NCI-H1694 treated with DMSO at 0.1 percent for 48 hours (cell line): ENCODE results near the gene SUGP2.
"Not testable (repeated sequence)": the region's sequence is repeated elsewhere in the genome, so short reads cannot be mapped to it uniquely, and the experiment has no call there.

Source experiments
- DNase-seq: peaks from one replicate; lab custom pipeline; 2025; lab: John Stamatoyannopoulos, UW

Gene SUGP2

GRCh38 chr19:18990128-18990708 is 43.1 kb downstream of the SUGP2 start:
- DNase-seq = no peak

GRCh38 chr19:18989316-18989715 is 44.0 kb downstream of the SUGP2 start:
- no peak for DNase-seq

GRCh38 chr19:18987456-18987855 is 45.9 kb downstream of the SUGP2 start:
- DNase-seq = no peak

- DNase-seq = no peak
Observed at GRCh38 chr19:18985257-18985656, 48.1 kb downstream of the SUGP2 start.

DNA sequence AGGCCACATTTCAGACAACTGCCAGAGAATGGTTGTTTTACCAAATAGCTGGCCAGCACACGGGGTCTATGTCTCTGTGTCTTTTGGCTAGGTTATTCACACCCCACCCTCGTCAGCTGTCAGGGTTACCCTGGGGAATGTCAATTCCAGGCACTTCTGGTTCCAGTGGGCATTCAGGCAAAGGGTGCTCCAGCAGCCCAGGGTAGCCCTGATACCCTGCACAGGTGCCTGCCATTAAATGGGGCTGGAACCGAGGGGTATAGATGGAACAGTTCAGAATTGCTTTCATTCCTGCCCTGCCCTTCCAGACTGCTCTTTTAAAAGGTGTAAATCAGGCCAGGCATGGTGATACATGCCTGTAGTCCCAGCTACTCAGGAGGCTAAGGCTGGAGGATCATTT is 49.1 kb downstream of the SUGP2 start:
- DNase-seq = no peak

DNA sequence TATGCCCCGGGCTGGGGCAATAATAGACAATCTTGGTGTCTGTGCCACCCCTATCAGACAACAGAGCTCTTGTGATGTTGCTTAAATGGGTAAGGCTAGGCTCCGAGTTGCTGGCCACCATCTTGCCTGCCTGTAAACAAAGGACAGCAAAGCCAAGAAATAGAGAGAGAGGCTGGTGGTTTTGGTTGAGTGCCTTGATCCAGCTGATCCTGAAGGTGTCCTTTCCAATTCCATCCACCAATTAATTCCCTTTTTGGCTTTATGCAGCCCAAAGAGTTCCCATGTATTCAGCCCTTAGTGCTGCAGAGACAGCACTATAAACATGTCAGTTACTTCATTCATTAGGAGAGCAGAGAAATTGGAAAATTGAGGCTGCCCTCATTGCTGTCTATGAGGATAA is 50.6 kb downstream of the SUGP2 start:
- DNase-seq = no peak

GRCh38 chr19:18980432-18981020 is 52.8 kb downstream of the SUGP2 start:
- no peak for DNase-seq

DNA sequence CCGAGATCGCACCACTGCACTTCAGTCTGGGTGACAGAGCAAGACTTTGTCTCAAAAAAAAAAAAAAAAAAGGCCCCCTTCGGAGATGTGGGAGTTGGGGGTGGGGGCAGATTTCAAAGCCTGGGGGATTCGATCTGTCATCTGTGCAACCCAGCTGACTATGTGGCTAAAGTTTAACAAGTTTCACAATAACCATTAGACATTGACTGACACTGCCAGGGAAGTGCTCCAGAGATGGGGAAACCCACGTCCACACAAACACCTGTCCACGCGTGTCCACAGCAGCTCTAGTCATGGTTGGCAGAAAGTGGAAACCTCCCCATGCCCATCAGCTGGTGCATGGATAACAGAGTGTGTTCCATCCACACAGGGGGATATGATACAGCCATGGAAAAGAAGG is 54.7 kb downstream of the SUGP2 start:
- DNase-seq = no peak

- no peak for DNase-seq
Observed at GRCh38 chr19:18975869-18976268, 57.4 kb downstream of the SUGP2 start.

DNA sequence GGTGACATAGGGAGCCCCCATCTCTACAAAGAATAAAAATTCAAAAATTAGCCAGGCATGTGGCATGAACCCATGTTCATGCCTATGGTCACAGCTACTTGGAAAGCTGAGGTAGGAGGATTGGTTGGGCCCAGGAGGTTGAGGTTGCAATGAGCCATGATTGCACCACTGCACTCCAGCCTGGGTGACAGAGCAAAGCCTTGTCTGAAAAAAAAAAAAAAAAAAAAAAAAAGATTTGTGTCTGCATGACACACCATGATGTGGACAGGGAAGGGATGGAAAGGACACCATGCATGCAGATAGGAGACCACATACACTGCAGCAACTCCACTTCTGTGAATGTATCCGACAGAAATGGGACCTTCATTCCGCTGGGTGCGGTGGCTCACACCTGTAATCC is 58.3 kb downstream of the SUGP2 start:
- DNase-seq = no peak

- no peak for DNase-seq
Observed at GRCh38 chr19:18972851-18973250, 60.5 kb downstream of the SUGP2 start.

DNA sequence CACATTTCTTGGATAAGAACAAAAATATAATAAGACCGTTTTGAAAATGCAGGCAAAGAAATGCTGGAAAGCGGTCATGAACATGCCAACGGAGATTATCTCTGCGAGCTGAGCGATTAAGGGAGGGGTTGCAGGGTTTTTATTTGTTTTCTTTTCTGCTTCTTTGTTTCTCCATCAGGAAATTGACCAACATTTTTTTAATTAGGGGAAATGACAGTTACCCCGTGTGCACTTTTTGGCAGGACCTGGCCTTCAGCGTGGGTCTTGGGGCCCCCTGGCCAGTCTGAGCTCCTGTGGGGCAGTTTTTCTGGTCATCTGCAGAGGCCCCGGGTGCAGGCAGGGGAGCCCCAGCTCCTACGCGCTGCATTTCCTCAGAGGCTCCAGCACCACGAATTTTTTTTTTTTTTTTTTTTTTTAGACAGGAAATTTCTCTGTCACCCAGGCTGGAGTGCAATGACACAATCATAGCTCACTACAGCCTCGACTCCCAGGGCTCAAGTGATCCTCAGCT is 61.0 kb downstream of the SUGP2 start:
- no peak for DNase-seq

DNA sequence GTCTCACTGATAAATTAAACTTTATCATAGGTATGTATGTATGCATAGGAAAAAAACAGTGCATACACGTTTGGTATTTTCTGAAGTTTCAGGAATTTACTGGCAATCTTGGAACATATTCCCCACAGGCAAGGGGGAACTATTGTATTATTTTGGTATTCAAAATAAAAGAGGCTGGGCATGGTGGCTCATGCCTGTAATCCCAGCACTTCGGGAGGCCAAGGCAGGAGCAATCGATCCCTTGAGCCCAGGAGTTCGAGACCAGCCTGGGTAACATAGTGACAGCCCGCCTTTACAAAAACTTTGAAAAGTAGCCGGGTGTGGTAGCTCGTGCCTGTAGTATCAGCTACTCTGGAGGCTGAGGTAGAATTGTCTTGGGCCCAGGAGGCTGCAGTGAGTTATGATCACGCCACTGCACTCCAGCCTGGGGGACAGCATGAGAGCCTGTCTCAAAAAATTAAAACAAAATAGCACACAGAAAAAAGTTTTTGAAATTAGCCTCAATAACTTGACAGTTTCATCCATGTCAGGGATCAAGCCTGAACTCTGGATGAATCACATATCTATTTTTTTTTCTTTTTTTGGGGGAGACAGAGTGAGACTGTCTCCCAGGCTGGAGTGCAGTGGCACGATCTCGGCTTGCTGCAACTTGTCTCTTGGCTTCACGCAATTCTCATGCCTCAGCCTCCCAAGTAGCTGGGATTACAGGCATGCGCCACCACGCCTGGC is 63.2 kb downstream of the SUGP2 start:
- no peak for DNase-seq

DNA sequence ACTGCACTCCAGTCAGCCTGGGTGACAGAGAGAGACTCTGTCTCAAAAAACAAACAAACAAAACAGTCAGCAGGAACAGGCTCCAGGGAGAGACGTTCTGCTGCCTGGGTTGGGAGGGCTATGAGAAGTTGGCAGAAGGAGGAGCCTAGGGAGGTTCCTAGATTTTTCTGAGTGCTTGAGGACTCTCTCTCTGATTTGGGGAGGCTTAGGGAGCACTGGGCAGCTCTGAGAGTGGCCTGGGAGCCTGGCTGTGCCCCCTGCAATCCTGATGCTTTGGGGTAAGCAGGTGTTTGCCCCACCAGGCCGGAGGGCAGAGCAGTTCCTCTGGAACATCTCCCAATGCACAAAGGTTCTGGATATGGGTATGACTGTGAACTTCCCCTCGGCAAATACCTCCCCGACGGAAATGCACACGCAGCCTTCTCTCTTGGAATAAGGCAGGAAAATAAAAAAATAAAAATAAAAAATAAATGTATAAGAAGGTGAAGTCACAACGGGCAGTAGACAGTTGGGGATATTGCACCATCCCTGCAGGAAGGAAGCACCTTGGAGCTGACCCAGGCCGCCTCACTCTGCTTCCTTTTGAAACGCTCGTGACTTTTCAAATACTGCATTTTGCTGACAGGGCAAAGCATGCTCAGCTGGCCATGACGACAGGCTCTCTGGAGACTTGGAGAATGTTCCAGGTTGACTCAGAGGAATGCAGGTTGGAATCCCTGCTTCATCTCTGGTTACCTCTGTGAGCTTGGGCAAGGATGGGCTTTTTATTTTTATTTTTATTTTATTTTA is 65.8 kb downstream of the SUGP2 start:
- DNase-seq = no peak

GRCh38 chr19:18966307-18966706 is 67.0 kb downstream of the SUGP2 start:
- DNase-seq = no peak

DNA sequence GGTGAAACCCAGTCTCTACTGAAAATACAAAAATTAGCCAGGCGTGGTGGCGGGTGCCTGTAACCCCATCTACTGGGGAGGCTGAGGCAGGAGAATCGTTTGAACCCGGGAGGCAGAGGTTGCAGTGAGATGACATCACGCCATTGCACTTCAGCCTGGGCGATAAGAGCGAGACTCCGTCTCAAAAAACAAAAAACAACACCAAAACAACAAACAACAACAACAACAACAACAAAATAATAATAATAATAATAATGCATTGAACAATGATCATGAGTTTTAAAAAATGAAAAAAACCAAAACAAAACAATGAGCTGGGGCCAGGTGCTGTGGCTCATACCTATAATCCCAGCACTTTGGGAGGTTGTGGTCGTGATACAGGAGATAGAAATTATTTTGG is 69.2 kb downstream of the SUGP2 start:
- DNase-seq = no peak

GRCh38 chr19:18961767-18962620 is 71.3 kb downstream of the SUGP2 start:
- DNase-seq = no peak

- DNase-seq = no peak
Observed at GRCh38 chr19:18960370-18960769, 72.9 kb downstream of the SUGP2 start.

GRCh38 chr19:18955042-18955441 is 78.3 kb downstream of the SUGP2 start:
- no peak for DNase-seq

DNA sequence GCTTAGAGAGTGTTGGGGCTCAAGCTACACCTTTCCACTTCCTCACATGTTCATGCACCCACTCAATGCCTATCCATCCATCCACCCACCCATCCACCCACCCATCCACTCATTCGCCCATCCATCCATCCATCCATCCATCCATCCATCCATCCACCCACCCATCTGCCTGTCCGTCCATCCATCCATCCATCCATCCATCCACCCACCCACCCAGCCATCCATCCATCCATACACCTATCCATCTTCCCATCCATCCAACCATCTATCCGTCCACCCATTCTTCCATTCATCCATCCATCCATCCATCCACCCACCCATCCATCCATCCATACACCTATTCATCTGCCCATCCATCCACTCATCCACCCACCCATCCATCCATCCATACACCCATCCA is 79.2 kb downstream of the SUGP2 start:
- no peak for DNase-seq

DNA sequence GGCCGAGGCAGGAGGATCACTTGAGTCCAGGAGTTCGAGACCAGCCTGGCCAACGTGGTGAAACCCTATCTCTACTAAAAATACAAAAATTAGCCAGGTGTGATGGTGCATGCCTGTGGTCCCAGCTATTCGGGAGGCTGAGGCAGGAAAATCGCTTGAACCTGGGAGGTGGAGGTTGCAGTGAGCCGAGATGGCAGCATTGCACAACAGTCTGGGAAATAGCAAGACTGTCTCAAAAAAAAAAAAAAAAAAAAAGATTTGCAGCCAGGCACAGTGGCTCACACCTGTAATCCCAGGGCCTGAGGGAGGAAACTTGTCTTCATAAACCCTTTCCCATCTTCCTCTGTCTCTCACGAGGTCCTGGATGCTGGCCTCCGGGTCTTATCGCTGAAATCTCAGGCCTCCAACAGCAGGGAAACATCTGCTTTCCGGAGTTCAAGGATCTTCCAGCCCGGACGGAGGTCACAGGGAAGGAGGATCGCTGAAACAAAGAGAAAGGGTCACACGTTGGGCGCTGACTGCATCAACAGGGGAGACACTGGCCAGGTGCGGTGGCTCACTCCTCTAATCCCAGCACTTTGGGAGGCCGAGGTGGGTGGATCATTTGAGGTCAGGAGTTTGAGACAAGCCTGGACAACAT is 80.8 kb downstream of the SUGP2 start:
- not testable (repeated sequence) for DNase-seq
